PFSK-1 (cell line): Measurements from ENCODE around the gene NANOS2.

Source experiments
- FOXP2 ChIP-seq: optimal IDR thresholded peaks from 2 replicates; pipeline ENCODE3; 2011; ENCODE audit warnings: borderline replicate concordance, control low read depth, inconsistent platforms; ENCODE audit not compliant: insufficient read depth; ENCODE audit errors: extremely low read length, extremely low read depth
- POLR2AphosphoS5 ChIP-seq: IDR thresholded peaks from 2 replicates; pipeline ENCODE4 v1.6.1; 2012; ENCODE audit warnings: low read depth, mild to moderate bottlenecking, control low read depth, low read length, moderate library complexity
- SIN3A ChIP-seq: IDR thresholded peaks from 2 replicates; pipeline ENCODE4 v1.6.1; 2012; ENCODE audit warnings: mild to moderate bottlenecking, low read length, moderate library complexity, borderline replicate concordance; ENCODE audit not compliant: insufficient read depth
- TAF1 ChIP-seq: IDR thresholded peaks from 2 replicates; pipeline ENCODE4 v1.6.1; 2012; ENCODE audit warnings: low read length, control low read depth, borderline replicate concordance; ENCODE audit not compliant: insufficient read depth
- TF ChIP-seq, protein P1 (sequence below), 2 experiments: IDR thresholded peaks; 2 replicates each; pipeline versions ENCODE4 v1.6.1 to v1.8.0; 2011 to 2012; ENCODE audit warnings: low read depth in 2 of 2, low read length in 2 of 2, control low read depth in 1 of 2, inconsistent platforms in 1 of 2, mild to moderate bottlenecking in 1 of 2, moderate library complexity in 1 of 2; ENCODE audit not compliant: insufficient read depth in 1 of 2

Gene NANOS2

DNA sequence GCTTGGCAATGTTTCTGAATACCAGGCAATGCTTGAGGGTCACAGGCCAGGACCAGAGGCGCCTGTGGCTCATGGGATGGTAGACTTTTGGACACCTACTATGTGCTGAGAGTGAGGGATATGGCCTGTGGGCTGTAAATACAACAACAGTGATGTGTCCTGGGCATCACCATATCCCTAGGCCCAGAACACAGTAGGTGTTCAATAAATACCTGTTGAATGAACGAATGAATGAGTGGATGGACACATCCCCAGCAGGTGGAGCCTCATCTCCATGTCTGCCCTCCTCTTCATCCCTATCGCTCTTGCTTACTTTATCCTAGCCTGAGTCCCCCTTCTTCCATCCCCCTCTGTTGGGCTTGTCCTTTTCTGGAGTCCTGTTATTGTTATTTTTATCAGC is 16.5 kb upstream of the NANOS2 start:
- TF ChIP-seq SIN3A, result no peak
- TF ChIP-seq FOXP2, result no peak
- no peak for TF ChIP-seq TAF1
- TF ChIP-seq, protein P1, sequence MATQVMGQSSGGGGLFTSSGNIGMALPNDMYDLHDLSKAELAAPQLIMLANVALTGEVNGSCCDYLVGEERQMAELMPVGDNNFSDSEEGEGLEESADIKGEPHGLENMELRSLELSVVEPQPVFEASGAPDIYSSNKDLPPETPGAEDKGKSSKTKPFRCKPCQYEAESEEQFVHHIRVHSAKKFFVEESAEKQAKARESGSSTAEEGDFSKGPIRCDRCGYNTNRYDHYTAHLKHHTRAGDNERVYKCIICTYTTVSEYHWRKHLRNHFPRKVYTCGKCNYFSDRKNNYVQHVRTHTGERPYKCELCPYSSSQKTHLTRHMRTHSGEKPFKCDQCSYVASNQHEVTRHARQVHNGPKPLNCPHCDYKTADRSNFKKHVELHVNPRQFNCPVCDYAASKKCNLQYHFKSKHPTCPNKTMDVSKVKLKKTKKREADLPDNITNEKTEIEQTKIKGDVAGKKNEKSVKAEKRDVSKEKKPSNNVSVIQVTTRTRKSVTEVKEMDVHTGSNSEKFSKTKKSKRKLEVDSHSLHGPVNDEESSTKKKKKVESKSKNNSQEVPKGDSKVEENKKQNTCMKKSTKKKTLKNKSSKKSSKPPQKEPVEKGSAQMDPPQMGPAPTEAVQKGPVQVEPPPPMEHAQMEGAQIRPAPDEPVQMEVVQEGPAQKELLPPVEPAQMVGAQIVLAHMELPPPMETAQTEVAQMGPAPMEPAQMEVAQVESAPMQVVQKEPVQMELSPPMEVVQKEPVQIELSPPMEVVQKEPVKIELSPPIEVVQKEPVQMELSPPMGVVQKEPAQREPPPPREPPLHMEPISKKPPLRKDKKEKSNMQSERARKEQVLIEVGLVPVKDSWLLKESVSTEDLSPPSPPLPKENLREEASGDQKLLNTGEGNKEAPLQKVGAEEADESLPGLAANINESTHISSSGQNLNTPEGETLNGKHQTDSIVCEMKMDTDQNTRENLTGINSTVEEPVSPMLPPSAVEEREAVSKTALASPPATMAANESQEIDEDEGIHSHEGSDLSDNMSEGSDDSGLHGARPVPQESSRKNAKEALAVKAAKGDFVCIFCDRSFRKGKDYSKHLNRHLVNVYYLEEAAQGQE (IDR thresholded peaks at IDR 0.05; ENCODE audit: insufficient read depth in 1 of 2, low read depth in 2 of 2, low read length in 2 of 2), result no peak
- no peak for TF ChIP-seq POLR2AphosphoS5

DNA sequence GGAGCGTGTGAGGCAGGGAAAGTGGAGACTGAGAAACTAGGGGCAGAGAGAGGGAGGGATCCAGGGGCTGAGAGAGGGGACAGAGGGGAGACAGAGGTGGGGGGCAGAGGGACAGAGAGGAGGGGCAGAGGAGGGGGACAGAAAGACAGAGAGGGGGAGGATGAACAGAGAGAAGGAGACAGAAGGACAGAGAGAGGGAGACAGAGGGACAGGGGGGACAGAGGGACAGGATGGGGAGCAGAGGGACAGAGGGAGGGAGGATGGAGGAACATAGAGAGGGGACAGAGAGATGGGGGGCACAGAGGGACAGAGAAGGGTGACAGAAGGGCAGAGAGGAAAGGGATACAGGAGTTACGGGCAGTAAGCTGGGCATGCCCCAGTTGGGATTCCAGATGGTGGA is 14.7 kb upstream of the NANOS2 start:
- TF ChIP-seq TAF1, result no peak
- TF ChIP-seq SIN3A, result no peak
- TF ChIP-seq, protein P1 (IDR thresholded peaks at IDR 0.05; ENCODE audit: insufficient read depth in 1 of 2, low read depth in 2 of 2, low read length in 2 of 2), result no peak
- no peak for TF ChIP-seq POLR2AphosphoS5
- TF ChIP-seq FOXP2, result no peak

DNA sequence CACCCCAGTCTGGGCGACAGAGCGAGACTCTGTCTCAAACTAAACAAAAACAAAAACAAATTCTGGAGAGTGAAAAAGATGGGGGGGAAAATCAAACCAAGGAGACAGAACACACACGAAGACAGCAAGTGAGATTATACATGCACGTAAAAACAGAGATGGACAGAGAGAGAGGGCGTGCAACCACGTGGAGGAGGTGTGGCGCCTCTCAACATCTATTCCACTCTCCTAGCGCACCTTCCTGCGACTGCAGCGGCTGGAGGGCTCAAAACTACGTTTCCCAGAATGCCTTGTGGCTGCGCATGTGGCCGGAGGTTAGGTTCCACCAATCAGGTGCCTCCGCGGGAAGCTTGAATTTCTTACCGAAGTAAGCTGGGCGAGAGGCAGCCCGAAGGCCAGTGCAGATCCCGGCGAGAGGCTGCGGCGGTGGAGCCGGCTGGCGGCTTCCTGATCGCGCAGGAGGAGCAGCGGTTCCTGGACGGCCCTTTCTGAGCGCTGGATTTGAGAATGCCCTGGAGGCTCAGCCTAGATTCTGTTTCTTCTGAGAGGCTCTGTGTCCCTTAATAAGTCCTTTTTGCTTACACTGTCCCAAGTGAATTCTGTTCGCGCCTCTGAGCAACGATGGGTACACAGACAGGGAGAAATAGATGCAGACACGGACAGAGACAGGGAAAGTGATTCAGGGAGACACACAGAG is 13.1 kb upstream of the NANOS2 start:
- TF ChIP-seq FOXP2, result no peak
- peak; percentile 85 for TF ChIP-seq POLR2AphosphoS5

DNA sequence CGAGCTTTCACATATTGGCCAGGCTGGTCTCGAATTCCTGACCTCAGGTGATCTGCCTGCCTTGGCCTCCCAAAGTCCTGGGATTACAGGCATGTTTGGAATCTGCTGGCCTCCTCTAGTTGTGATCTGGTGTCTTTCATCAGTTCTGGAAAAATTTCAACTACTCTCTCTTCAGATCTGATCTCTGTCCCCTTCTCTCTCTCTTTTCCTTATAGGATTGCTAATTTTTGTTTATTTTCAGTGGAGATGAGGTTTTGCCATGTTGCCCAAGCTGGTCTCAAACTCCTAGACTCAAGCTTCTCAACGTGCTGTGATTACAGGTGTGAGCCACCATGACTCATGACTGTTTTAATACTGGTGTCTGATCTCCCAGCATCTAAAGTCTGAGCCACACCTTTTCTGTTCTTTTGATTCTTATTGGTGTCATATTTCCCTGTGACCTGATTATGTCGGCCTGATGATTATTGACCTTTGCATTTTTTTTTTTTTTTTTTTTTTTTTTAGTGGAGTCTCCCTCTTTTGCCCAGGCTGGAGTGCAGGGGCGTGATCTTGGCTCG is 10.4 kb upstream of the NANOS2 start:
- TF ChIP-seq TAF1 (no peak), FOXP2 (no peak), SIN3A (no peak), POLR2AphosphoS5 (no peak)
- TF ChIP-seq, protein P1 (IDR thresholded peaks at IDR 0.05; ENCODE audit: insufficient read depth in 1 of 2, low read depth in 2 of 2, low read length in 2 of 2), result no peak

DNA sequence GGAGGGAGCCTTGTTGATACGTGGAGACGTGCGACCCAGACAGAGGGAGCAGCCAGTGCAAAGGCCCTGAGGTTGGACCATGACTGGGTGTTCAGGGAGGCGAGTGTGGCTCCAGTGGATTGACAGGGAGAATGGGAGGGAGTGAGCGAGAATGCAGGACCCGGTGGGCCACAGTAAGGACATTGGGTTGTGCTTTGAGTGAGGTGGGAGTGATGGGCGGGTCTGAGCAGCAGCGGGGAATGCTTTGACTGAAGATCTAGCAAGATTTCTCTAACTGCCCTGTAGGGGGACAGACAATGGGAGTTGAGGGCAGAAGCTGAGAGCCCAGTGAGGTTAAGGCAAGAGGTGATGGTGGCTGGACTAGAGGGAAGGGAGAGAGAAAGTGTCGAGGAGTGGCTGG is 7.7 kb upstream of the NANOS2 start:
- TF ChIP-seq, protein P1 (IDR thresholded peaks at IDR 0.05; ENCODE audit: insufficient read depth in 1 of 2, low read depth in 2 of 2, low read length in 2 of 2), result no peak
- TF ChIP-seq POLR2AphosphoS5, result no peak
- TF ChIP-seq SIN3A, result no peak
- TF ChIP-seq FOXP2, result no peak
- no peak for TF ChIP-seq TAF1
